Astrocyte of the spinal cord (primary cell): ENCODE measurements around the gene MAGEB6.

ENCODE experiments used
- DNase-seq: peaks from one replicate; pipeline ENCODE4 v3.0.0; 2011; ENCODE audit warnings: low read depth, low spot score
- H3K4me3 ChIP-seq: 2 replicates; pipeline ENCODE4 v1.5.1; 2011; ENCODE audit warnings: low read depth, mild to moderate bottlenecking, low read length, moderate library complexity
- in situ Hi-C: cut with HindIII; loops from 2 replicates; pipeline ENCODE4 v1.10.0; 2017; ENCODE audit warnings: low sequenced_read_pairs
- TF ChIP-seq, protein P1 (sequence below): IDR thresholded peaks from 2 replicates; pipeline ENCODE4 v1.5.1; 2012; ENCODE audit warnings: low read depth, mild to moderate bottlenecking, low read length, inconsistent platforms

Gene MAGEB6

DNA sequence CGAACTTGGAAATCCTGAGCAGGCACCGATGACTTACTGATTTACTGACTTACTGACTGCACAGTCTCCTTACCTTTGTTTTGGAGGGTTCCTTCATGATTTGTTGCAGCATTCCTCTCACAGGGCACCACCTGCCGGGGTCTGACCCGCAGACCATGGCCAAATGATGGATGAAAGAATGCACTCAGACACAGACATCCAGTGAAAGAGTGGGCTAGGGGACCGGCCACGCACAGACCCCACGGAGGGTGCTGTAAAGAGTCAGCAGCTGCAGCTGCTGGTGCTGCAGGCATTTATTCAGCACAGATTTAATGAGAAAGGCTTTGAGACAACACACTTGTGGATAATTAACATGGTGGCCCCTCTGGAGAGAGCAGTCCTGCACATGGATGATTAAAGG is 27.1 kb downstream of the MAGEB6 start:
- no peak for DNase-seq
- no peak overlapping the region for H3K4me3 ChIP-seq
- in situ Hi-C loops = no loop called here
- TF ChIP-seq, protein P1, sequence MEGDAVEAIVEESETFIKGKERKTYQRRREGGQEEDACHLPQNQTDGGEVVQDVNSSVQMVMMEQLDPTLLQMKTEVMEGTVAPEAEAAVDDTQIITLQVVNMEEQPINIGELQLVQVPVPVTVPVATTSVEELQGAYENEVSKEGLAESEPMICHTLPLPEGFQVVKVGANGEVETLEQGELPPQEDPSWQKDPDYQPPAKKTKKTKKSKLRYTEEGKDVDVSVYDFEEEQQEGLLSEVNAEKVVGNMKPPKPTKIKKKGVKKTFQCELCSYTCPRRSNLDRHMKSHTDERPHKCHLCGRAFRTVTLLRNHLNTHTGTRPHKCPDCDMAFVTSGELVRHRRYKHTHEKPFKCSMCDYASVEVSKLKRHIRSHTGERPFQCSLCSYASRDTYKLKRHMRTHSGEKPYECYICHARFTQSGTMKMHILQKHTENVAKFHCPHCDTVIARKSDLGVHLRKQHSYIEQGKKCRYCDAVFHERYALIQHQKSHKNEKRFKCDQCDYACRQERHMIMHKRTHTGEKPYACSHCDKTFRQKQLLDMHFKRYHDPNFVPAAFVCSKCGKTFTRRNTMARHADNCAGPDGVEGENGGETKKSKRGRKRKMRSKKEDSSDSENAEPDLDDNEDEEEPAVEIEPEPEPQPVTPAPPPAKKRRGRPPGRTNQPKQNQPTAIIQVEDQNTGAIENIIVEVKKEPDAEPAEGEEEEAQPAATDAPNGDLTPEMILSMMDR = no peak

DNA sequence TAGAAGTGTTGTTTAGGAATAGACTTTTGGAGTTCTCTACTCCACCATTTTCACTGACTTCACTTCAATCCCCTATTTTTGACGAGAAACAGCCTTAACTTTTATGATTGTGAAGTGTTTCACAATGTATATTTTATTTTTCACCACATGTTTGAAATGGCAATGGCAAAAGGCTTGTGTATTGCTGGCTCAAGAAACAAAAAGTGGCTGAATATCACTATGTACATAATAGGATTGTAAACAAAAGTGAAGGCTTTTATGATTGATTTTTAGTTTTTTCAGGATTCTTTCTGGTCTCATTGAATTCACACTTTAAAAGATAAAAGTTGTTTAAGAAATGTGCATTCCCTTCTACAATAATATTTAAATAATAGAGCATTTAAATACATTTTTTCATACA is 41.9 kb downstream of the MAGEB6 start:
- DNase-seq = no peak
- TF ChIP-seq, protein P1 = no peak
- in situ Hi-C loops = no loop called here
- no peak overlapping the region for H3K4me3 ChIP-seq
